GM21515 (cell line): ENCODE measurements around the gene ANKRD23.
"Not testable (repeated sequence)": the region's sequence is repeated elsewhere in the genome, so short reads cannot be mapped to it uniquely, and the experiment has no call there.

ENCODE experiments used
- ATAC-seq: cut with Tn5 transposase; IDR thresholded peaks from one replicate; pipeline ENCODE4 v1.9.1; 2021; ENCODE audit not compliant: unreplicated experiment

ANKRD23 gene

DNA sequence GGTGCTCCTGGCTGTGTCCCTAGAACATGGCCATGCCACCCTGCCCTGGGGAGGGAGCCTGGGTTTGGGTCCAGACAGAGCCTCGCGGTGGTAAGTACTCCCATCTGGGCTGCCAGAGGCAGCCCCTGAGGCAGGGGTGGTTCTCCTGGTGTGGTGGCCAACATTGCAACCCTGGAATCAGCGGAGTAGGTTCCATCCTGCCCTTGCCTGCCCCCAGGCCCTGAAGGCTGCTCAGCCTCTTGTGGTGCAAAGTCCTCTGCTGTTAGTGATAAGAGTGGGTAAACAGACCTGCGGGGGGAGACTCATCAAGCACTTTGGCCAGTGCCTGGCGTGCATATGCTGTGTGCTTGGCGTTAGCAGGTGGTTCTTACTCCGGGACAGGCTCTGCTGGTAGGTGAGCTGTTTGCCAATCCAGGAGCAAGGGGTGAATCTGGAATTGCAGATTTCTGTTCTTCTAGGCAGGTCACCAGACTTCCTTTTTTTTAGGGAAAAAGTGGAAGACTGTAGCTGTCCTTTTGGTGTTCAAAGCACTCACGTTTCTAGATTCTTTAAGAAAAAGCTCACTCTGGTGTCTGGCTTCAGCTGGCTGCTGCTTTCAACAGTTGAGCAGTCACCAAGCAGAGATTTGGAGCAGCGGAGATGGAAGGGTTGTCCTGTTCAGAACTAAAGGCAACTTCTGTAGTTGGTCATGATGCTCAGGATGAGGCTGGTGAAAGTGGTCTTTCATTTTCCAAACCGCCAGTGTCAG is 24.5 kb downstream of the ANKRD23 start:
- no peak for ATAC-seq

DNA sequence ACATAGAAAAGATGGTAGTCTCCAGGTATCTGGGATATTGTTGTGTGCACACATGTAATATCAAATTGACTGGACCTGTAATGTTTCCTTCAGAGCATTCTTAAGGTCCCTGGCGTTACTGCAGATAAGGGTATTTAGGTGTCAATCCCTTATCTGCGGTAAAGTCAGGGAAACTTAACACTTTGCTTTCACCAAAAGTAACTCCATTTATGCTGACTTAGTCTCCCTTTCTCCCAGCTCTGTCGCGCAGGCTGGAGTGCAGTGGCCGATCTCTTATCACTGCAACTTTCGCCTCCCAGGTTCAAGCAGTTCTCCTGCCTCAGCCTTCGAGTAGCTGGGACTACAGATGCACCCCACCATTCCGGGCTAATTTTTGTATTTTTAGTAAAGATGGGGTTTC is 25.9 kb downstream of the ANKRD23 start:
- no peak for ATAC-seq

DNA sequence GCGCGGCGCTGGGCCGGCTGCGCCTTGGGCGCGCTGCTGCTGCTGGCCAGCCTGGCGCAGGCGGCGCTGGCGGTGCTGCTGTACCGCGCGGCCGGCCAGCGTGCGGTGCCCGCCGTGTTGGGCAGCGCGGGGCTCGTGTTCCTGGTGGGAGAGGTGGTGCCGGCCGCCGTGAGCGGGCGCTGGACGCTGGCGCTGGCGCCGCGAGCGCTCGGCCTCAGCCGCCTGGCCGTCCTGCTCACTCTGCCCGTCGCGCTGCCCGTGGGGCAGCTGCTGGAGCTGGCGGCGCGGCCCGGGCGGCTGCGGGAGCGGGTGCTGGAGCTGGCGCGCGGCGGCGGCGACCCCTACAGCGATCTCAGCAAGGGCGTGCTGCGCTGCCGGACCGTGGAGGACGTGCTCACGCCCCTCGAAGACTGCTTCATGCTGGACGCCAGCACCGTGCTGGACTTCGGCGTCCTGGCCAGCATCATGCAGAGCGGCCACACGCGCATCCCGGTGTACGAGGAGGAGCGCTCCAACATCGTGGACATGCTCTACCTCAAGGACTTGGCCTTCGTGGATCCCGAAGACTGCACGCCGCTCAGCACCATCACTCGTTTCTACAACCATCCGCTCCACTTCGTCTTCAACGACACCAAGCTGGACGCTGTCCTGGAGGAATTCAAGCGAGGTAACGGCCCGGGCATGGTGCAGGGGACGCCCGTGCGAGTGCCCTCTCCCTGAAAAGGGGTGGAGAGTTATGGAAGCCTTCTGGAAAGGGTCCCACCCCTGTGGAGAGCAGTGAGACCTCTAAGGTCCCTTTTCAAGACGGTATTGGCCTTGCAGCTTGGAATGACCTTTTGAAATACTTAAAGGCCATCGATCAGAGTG is 26.8 kb downstream of the ANKRD23 start:
- ATAC-seq = no peak

DNA sequence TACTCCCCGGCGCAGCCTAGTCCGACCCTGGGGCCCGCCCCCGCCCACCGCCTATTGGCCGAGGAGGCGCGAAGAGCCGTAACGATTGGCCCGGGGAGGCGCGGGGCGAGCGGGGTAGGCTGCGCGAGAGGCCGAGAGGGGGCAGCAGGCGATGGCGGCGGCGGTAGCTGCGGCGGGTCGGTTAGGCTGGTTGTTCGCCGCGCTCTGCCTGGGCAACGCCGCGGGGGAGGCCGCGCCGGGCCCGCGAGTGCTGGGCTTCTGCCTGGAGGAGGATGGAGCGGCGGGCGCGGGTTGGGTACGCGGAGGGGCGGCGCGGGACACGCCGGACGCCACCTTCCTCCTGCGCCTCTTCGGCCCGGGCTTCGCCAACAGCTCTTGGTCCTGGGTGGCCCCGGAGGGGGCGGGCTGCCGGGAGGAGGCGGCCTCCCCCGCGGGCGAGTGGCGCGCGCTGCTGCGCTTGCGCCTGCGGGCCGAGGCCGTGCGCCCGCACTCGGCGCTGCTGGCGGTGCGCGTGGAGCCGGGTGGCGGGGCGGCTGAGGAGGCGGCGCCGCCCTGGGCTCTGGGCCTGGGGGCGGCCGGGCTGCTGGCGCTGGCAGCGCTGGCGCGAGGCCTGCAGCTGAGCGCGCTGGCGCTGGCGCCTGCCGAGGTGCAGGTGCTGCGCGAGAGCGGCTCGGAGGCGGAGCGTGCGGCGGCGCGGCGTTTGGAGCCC is 27.5 kb downstream of the ANKRD23 start, which contains the start of gene CNNM3:
TSS of gene CNNM3 (plus strand) at position 142 of the 709 bp plus-strand sequence. CDS start at position 152, 10 bp downstream.
- peak; percentile 80 for ATAC-seq

DNA sequence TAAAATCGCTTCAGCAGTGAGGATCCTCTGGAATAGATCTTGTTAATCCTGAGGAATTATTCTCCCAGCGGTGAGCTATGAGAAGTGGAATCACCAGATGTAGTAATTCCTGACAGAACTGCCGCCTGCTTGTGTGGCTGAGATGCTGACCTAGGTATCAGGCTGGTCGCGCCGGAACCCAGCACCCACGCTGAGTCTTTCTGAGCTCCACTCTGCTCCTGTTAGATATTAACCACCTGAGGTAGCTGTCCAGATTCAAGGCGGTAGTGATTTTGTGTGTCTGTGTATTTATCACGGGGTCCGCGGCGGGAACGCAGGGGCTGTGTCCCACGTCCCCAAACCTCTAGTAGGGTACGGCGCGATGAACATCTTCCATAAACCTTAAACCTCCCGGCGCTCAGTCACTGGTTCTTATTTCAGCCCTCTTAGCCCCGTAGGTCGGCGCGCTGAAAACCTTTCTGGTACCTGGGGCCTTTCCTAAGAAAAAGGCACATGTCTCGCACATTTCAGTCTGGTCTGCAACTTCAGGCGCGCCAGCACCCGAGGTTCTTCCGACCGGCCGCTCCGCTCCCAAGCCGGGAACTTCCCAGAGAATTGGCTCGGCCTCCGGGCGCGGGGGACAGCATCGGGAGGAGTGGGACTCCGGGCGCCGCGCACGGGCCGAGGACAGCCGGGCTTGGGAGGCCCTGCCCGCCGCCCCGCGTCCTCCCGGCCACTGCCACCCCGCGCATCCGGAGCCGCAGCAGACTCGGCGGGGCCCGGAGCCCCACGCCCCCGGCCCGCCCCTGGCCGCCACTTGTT is 28.3 kb downstream of the ANKRD23 start:
- peak; percentile 14 for ATAC-seq

GRCh38 chr2:96813656-96814055 is 30.2 kb downstream of the ANKRD23 start:
- ATAC-seq = no peak

- no peak for ATAC-seq
Observed at GRCh38 chr2:96811917-96812316, 31.9 kb downstream of the ANKRD23 start.

DNA sequence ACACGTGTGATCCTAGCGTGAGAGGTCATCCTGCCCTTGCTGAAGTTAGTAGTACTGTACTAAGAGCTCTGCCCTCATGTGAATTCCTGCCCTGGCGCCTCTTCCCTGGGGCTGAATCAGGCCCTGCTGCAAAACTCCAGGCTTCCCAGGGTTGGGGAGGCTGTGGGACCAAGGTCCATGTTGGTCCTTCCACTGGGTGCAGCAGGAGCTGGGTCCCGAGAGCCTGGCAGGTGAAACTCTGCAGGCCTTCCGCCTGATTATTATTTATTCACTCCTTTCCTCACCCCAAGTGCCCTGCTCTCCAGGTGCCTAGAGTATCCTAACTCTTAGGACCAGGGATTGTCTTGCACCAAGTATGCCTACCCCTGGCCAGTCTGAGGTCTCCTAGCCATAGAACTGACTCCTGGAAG is 33.0 kb downstream of the ANKRD23 start:
- no peak for ATAC-seq

DNA sequence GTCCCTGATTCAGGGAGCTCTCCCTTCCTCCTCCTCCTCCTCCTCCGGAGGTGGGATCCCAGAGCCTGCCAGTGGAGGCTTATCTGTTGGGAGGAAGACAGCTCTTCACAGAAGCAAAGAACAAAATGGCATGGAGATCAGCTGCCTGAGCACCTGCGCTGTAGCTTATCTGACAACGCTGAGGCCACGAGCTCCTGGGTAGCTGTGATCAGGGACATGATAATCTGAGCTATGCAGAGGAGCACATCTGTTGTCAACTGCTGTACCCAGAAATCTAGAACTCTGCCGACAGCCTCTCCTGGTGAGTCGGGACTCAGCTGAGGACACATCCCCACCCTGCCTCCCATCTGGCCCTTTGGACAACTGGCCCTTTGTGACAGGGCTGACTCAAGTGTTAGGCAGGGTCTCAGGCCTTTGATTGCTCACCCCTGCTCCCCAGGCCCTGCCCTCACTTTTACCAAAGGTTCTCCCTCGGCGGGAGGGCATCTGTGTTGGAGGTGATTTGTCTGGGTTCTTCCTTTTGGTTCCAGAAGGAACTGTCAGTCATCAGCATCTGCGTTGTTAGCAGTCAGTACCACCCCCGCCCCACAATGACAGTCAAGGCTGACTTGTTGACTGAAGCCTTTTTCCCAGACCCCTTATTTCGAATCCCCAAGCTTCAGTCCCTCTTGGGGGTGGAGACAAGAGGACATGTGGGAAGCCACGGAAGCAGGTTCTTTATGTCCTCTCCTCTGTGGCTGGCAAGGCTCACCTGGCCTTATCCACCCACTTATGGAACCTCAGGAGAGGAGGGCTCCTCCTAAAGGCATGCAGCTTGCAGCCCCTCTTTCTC is 33.7 kb downstream of the ANKRD23 start:
- no peak for ATAC-seq

GRCh38 chr2:96809216-96809882 is 34.5 kb downstream of the ANKRD23 start:
- ATAC-seq = no peak

- ATAC-seq = no peak
Observed at GRCh38 chr2:96808176-96808837, 35.5 kb downstream of the ANKRD23 start.

DNA sequence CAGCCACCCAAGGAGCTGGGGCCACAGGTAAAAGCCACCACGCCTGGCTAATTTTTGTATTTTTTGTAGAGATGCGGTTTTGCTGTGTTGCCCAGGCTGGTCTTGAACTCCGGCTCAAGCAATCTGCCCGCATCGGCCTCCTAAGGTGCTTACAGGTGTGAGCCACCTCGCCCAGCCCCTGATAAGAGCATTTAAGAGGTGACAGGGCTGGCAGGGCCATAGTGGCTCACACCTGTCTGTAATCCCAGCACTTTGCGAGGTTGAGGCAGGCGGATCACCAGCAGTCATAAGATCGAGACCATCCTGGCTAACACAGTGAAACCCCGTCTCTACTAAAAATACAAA is 36.7 kb downstream of the ANKRD23 start:
- ATAC-seq = no peak

- ATAC-seq = no peak
Observed at GRCh38 chr2:96806468-96807126, 37.2 kb downstream of the ANKRD23 start.

DNA sequence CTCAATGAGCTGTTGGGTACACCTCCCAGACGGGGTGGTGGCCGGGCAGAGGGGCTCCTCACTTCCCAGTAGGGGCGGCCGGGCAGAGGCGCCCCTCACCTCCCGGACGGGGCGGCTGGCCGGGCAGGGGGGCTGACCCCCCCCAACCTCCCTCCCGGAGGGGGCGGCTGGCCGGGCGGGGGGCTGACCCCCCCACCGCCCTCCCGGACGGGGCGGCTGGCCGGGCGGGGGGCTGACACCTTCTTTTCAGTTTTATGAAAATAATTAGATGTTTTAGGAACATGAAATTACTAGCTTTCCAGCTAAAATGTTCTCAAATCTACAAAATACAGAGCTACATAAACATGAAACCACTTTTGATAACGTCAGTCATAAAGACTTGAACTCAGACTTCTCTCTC is 37.9 kb downstream of the ANKRD23 start:
- not testable (repeated sequence) for ATAC-seq

- ATAC-seq = no peak
Observed at GRCh38 chr2:96804986-96805385, 38.8 kb downstream of the ANKRD23 start.

GRCh38 chr2:96802721-96803120 is 41.1 kb downstream of the ANKRD23 start:
- no peak for ATAC-seq

DNA sequence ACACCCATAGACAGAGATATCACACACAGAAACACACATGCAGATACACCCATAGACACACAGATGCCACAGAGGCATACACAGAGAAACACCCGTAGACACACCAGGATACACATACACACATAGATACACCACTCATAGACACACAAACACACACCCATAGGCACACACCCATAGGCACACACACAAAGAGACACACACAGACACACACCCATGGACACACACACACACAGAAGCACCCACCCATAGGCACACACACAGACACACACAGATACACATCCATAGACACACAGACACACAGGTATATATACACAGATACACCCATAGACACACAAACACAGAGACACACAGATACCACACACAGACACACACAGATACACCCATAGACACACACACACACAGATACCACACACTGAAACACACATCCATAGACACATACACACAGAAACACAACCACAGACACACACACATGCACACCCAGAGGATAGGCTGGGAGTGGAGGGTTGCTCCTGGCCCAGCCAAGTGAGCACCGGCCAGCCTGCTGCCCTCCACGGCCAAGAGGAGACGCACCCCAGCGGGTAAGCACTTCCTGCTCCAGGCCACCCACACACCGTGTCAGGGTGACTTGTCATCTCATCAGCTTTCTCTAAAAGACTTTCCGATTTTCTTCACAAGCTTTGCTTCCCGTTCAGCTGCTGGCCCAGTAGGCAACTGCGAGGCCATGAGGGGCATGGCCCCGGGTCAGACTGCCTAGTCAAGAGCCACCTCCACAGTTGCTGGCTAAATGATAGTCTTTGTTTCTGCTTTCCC is 41.8 kb downstream of the ANKRD23 start:
- no peak for ATAC-seq
